Stimulated activated CD4-positive, alpha-beta T cell treated with anti-CD3 and anti-CD28 coated beads, Interleukin-15, amount 100 ng/mL, for 1 hour (primary cell): ENCODE results near the gene SRSF2.
A peak's percentile ranks its signal among the peaks of the same experiment; 100 is the strongest.
"Not testable (repeated sequence)": the region's sequence is repeated elsewhere in the genome, so short reads cannot be mapped to it uniquely, and the experiment has no call there.

ENCODE experiments used
- DNase-seq, 2 donors: peaks; one replicate each; pipeline ENCODE4 v3.0.0-alpha.2; 2020; ENCODE audit warnings: low read depth in 1 of 2, low spot score in 1 of 2

Gene SRSF2

DNA sequence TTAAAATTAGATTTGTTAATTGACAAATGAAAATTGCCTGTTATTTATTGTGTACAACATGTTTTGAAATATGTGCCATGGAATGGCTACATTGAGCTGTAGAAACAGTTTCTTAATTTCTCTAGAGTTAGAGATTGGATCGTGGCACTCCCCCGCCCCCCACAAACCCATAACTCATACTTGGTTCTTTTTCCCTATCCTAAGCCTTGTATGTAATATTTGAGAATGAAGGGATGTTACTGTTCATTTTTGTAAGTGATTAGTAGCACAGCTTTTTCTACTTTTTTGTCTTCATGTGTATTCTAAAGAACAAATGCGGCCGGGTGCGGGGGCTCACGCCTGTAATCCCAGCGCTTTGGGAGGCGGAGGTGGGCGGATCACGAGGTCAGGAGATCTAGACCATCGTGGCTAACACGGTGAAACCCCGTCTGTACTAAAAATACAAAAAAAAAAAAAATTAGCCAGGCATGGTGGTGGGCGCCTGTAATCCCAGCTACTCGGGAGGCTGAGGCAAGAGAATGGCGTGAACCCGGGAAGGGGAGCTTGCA is 2.5 kb upstream of the SRSF2 start:
- DNase-seq = not testable (repeated sequence)

GRCh38 chr17:76738468-76738850 is 1.3 kb upstream of the SRSF2 start:
- no peak for DNase-seq

DNA sequence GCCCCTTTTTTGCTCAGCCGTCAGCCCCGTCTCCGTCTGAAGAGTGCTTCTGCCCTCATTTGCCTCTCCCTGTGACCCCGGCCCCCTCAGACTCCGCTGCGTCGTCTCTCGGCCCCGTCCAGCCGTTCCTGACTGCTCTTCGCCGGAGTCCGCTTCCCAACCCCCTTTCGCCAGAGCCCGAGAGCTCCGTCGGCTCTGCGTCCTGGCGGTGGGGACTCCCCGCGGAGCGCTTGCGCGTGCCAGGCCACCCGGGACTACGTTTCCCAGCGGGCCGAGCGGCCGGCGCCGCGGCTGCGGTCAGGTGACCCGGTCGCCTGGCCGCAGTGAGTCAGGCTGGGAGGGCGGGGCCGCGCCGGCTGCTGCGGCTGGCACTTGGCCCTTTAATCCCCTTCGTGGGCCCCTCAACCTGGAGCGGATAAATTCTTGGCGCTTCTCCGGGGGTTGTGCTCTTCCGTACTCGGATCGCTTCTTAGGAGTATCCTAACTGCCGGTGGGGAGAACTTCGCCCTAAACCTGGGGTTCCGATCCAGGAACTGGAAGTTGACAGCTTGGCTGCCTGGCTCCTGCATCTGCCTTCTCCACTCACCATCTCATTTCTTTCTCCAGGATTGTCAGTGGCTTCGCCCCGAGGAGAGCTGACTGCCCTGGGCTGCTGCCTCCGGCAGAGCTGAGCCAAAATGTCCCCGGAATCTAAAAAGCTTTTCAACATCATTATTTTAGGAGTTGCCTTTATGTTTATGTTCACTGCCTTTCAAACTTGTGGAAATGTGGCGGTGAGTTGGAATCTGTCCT is 741 bp upstream of the SRSF2 start, which contains the start of gene MFSD11:
Gene MFSD11, plus strand, starts transcription at position 444 of the 792 bp plus-strand sequence. Its CDS starts 234 bp downstream, at position 678.
- peak; percentile 85 to 88 for DNase-seq

- peak; percentile 58 to 59 for DNase-seq
Measured at GRCh38 chr17:76736349-76737081, 616 bp downstream of the SRSF2 start.

GRCh38 chr17:76735586-76736348 is 1.4 kb downstream of the SRSF2 start:
- no peak for DNase-seq

GRCh38 chr17:76735006-76735405 is 2.1 kb downstream of the SRSF2 start:
- no peak for DNase-seq

GRCh38 chr17:76734080-76734840 is 2.9 kb downstream of the SRSF2 start:
- no peak for DNase-seq

DNA sequence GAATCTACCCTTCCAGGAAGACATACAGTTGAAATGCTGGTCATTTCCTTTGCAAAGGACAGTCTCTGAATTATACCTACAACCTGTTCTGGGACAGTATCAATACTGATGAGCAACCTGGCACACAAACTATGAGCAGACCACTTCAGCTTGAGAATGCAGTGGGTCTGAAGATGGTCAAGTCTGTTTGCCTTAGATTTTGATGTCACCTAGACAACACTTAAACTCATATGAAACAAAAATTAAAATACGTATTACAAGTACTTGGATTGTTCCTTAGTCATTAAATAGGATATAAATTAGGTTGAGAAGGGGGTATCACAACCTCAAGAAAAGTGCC is 3.5 kb downstream of the SRSF2 start:
- DNase-seq = no peak

- no peak for DNase-seq
Measured at GRCh38 chr17:76732734-76733617, 4.2 kb downstream of the SRSF2 start.

DNA sequence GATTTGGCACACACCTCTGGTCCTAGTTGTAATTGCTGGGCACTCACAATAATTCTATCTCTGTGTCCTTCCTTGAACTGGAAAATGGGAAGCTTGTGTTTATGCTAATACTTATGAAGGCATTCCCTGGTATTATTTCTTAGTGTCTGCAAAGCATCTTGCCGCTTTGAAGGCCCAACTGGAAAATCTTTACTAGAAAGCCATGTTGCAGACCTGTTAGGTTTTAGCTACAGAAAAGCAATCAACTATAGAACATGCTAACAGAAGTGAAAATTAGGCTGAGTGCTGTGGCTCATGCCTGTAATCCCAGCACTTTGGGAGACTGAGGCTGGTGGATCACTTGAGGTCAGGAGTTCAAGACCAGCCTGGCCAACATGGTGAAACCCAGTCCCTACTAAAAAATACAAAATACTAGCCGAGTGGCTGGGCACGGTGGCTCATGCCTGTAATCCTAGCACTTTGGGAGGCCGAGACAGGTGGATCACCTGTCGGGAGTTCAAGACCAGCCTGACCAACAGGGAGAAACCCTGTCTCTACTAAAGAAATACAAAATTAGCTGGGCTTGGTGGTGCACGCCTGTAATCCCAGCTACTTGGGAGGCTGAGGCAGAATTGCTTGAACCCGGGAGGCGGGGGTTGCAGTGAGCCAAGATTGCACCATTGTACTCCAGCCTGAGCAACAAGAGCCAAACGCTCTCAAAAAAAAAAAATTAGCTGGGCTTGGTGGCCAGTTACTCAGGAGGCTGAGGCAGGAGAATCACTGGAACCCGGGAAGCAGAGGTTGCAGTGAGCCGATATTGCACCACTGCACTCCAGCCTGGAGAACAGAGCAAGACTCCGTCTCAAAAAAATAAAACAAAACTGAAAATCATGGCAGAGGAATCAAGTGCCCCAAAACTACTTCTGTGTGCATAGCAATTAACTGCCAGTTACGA is 5.1 kb downstream of the SRSF2 start:
- not testable (repeated sequence) for DNase-seq

- DNase-seq = no peak
Measured at GRCh38 chr17:76727745-76728456, 9.2 kb downstream of the SRSF2 start.

GRCh38 chr17:76726776-76727718 is 10.1 kb downstream of the SRSF2 start, which contains the start of gene METTL23:
Gene METTL23, plus strand, starts transcription at chr17:76726839. Its CDS starts 2,872 bp downstream, at chr17:76729711.
- peak in 1 of 2 donors; percentile 62 for DNase-seq

DNA sequence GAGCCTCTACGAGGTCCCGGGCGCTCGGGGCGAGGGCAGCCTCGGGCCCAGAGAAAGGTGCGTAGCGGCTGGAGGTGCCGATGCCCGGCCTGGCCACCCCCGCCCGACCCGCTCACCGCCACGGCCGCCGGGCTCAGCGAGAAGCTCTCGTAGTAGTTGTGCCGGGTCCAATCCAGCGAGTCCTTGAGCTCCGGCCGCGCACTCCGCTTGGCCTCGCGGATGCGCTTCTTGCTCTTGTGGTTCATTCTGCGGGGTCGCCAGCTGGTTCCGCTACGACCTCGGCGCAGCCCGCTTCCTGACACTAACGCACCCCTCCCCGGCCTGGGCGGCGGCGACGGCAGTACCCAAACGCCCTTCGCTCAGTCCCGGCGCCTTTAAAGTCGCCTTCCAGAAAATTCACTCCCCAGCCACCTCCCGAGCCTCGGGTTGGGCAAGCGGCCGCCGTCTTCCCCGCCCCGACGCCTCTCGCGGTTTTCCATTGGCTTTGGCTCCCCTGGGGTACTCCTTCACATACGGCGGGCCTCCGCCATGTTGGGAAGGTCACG is 10.8 kb downstream of the SRSF2 start, which contains the start of gene JMJD6:
Gene JMJD6, minus strand, starts transcription at position 376 of the 545 bp plus-strand sequence. Its CDS starts 131 bp downstream, at position 245.
- peak; percentile 88 to 91 for DNase-seq

GRCh38 chr17:76725580-76726230 is 11.4 kb downstream of the SRSF2 start:
- DNase-seq = peak; percentile 35 to 60

GRCh38 chr17:76723812-76724211 is 13.3 kb downstream of the SRSF2 start:
- no peak for DNase-seq

- DNase-seq = not testable (repeated sequence)
Measured at GRCh38 chr17:76722977-76723376, 14.2 kb downstream of the SRSF2 start.
